ENCODE measurements around the gene CNOT4.

The CNOT4 gene

DNA sequence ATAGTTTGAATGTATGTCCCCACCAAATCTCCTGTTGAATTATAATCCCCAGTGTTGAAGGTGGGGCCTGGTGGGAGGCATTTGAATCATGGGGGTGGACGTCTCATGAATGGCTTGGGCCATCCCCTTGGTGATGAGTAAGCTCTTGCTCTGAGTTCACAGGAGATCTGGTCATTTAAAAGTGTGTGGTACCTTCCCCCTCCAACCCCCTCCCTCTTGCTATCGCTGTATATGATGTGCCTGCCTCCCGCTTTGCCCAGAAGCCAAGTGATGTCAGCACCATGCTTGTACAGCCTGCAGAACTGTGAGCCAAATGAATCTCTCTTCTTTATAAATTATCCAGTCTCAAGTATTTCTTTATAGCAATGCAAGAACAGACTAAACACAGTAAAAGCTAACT lies 103.0 kb downstream of the CNOT4 start:
- Mint-ChIP-seq H3K4me1 (peaks cover 5% of the 10 kb centered on the region), H3K9me3 (no peaks in the 10 kb centered on the region), H3K27me3 (no peaks in the 10 kb centered on the region), H3K4me3 (no peak overlapping the region), H3K27ac (peak overlapping the region in 1 of 2 donors; percentile 50)
- DNase-seq (no peak), ATAC-seq (no peak)

DNA sequence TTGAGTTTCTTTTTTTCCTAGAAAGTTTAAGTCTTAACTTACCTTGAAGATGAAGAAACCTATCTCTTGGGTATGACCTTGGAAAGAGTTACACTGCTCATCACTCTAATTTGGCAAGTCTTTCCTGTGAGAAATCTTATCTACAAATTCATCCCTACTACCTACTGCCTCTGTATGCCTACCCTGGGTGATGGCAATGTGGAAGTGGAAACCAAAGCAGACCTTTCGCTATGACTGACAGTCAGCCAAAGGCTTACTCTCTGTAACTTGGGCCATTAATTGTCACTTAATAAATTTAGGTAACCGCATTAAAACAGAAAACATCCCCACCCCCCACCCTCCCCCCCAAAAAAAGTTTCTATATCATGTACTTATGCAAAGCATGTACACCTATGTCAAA lies 103.9 kb downstream of the CNOT4 start:
- Mint-ChIP-seq H3K27me3 (no peaks in the 10 kb centered on the region), H3K4me3 (no peak overlapping the region), H3K9me3 (no peaks in the 10 kb centered on the region), H3K4me1 (peaks cover 5% of the 10 kb centered on the region), H3K27ac (no peak overlapping the region)
- ATAC-seq (no peak), DNase-seq (no peak)

DNA sequence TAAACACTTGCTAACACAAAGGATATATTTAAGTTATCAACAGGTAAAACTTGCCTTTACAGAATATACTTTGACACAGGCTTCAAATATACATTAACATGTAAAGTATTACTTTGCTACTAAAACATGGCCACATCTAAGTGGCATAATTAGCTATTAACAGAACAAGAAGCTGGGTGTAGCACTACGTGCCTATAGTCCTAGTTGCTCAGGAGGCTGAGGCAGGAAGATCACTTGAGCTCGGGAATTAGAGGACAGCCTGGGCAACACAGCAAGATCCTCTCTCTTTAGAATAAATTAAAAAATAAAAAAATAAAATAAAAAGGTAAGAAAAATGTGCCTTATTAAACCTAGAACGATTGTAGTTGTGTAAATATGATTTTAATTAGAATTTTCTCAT lies 106.6 kb downstream of the CNOT4 start:
- no peak overlapping the region for H3K4me3 Mint-ChIP-seq
- no peaks in the 10 kb centered on the region for H3K9me3 Mint-ChIP-seq
- no peak overlapping the region for H3K27ac Mint-ChIP-seq
- peaks cover 5% of the 10 kb centered on the region for H3K4me1 Mint-ChIP-seq
- DNase-seq = no peak
- no peaks in the 10 kb centered on the region for H3K27me3 Mint-ChIP-seq
- ATAC-seq = no peak

DNA sequence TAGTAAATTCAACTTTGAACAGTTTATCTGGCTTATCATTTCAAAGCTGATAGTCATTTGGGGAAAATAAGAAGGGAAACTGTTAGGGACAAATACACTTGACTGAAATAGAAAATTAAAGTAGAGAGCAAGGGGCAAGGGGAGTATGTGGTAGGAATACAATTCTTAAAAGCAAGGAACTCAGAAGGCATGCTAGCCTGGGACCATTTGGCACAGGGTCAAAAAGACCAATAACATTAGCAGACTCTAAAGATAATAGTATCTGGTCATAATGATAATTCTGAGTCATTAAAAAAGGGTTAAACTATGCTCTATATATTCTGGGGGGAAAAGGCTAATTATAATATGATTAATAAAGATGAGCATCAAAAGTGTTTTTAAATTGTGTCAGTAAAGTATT lies 112.2 kb downstream of the CNOT4 start:
- H3K27ac Mint-ChIP-seq = peak overlapping the region in 1 of 2 donors; percentile 38
- no peak for ATAC-seq
- no peak for DNase-seq
- H3K4me3 Mint-ChIP-seq = no peak overlapping the region
- no peaks in the 10 kb centered on the region for H3K27me3 Mint-ChIP-seq
- H3K9me3 Mint-ChIP-seq = no peaks in the 10 kb centered on the region
- no peaks in the 10 kb centered on the region for H3K4me1 Mint-ChIP-seq

DNA sequence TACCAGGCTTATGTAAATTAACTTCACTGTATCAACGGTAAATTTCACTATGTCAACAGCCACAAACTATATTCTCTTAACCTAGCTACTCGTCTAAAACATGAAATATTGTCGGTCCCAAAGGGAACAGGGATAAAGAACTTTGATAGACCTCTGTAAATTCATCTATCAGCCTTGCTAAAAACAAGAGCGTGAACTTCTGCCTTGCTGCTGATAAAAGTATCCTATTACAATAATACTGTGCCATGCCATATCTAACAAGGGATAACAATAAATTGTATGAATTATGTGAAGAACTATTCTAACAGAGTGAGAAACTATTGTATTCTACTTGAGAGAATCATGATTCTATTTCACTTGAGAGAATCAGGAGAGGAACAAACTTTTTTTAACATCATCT lies 117.2 kb downstream of the CNOT4 start:
- H3K4me1 Mint-ChIP-seq = peaks cover 4% of the 10 kb centered on the region
- no peak overlapping the region for H3K27ac Mint-ChIP-seq
- DNase-seq = no peak
- no peak for ATAC-seq
- no peaks in the 10 kb centered on the region for H3K9me3 Mint-ChIP-seq
- H3K27me3 Mint-ChIP-seq = no peaks in the 10 kb centered on the region
- H3K4me3 Mint-ChIP-seq = no peak overlapping the region

DNA sequence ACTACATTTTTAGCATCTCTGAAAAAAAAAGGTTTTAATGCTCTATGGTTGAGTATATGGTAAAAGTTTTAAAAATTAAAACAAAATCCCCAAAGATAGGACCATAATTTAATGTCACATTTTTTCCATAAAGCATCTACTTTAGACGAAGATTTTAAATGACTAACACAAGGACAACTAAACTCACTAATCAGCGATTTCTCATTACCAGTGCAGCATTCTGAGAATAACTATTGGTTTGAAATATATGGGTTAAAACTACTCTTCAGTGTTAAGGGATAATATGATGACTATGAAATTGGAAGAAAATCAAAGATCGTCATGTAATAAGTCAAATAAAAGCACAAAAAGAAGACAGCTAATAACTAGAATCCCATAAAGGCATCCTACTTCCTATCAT lies 118.4 kb downstream of the CNOT4 start:
- DNase-seq (no peak), ATAC-seq (no peak)
- H3K4me1 Mint-ChIP-seq = peaks cover 4% of the 10 kb centered on the region
- H3K27ac Mint-ChIP-seq = no peak overlapping the region
- no peaks in the 10 kb centered on the region for H3K9me3 Mint-ChIP-seq
- H3K4me3 Mint-ChIP-seq = no peak overlapping the region
- H3K27me3 Mint-ChIP-seq = no peaks in the 10 kb centered on the region

DNA sequence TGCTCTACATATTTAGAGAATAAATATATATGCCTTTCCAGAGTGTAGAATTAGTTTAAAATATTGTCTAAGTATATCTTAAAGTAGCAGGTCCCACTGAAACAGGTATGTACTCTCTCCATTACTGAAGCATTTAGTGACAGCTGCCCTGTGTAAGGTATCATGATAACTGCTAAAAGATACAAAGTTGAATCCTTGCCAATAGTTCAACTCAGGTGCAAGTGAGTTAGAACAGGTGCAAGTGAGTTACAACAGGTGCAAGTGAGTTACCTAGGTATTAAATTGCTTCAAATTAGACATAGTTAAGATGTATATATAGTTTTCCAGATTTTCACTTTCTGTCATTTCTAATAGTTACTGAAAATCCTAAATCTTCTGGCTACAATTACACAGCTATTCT lies 119.1 kb downstream of the CNOT4 start:
- Mint-ChIP-seq H3K4me3 (no peak overlapping the region), H3K27ac (no peak overlapping the region), H3K9me3 (no peaks in the 10 kb centered on the region), H3K27me3 (no peaks in the 10 kb centered on the region), H3K4me1 (peaks cover 4% of the 10 kb centered on the region)
- DNase-seq (no peak), ATAC-seq (no peak)

DNA sequence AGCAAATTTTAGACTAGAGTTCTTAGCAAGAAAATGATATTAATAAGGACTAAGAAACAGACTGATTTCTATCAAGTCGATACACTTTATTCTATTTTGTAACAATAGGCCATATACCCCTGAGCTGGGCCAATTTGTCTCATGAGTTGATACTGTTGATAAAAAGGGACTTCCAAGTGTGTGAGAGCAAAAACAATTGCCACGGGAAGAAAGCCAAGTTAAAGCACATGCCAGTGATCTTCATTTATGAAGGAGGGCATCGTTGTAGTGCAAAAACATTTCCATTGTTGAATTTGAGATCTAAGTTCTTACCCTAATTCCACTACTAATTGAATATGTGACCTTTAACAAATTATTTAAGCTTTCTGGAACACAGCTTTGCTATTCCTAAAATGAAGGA lies 119.9 kb downstream of the CNOT4 start:
- Mint-ChIP-seq H3K27me3 (no peaks in the 10 kb centered on the region), H3K4me3 (no peak overlapping the region), H3K4me1 (peaks cover 4% of the 10 kb centered on the region), H3K27ac (no peak overlapping the region), H3K9me3 (no peaks in the 10 kb centered on the region)
- ATAC-seq (no peak), DNase-seq (no peak)

DNA sequence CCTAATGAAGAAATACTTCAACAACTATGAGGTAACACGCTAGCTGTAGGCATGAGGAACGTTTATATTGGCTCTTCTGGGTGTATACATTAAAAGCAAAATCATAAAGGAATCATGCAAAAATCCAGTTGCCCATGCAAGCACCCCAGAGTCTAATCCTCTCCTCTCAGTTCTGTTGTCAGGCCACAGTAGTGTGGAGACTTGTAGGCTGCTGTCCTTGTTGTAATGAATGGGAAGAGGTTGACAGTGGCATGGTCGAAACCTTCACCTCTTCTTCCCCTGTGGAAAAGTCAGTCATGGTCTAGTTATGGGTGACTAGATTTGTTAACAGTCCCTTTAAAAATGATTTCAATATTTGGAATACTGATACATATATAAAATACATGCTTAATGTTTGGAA lies 121.3 kb downstream of the CNOT4 start:
- Mint-ChIP-seq H3K9me3 (no peaks in the 10 kb centered on the region), H3K4me1 (peaks cover 4% of the 10 kb centered on the region)

DNA sequence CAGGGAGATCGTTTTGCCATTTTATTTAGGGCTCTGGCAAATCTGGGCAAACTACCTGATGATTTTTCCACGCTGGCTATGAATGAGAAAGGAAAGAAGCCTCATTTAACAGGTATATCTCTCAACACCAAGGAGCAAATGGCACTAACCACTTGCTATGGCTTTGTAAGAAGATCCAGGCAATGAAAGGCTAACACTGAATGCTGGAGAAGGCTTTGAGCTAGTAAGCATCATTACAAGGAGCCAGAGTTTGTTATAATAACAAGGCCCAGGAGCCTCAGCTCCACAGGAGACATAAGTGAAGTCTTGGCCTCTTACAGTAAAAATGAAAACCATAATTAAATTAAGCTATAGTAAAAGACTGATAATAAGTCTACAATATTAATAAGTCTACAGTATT lies 123.1 kb downstream of the CNOT4 start:
- no peak overlapping the region for H3K4me3 Mint-ChIP-seq
- no peaks in the 10 kb centered on the region for H3K27me3 Mint-ChIP-seq
- no peak for DNase-seq
- ATAC-seq = no peak
- peaks cover 4% of the 10 kb centered on the region for H3K4me1 Mint-ChIP-seq
- H3K27ac Mint-ChIP-seq = no peak overlapping the region
- no peaks in the 10 kb centered on the region for H3K9me3 Mint-ChIP-seq

More for the DNA sequence above, 121.3 kb downstream of the CNOT4 start:
- H3K27ac Mint-ChIP-seq = no peak overlapping the region
- no peak overlapping the region for H3K4me3 Mint-ChIP-seq
- DNase-seq (no peak), ATAC-seq (no peak)
- H3K27me3 Mint-ChIP-seq = no peaks in the 10 kb centered on the region

DNA sequence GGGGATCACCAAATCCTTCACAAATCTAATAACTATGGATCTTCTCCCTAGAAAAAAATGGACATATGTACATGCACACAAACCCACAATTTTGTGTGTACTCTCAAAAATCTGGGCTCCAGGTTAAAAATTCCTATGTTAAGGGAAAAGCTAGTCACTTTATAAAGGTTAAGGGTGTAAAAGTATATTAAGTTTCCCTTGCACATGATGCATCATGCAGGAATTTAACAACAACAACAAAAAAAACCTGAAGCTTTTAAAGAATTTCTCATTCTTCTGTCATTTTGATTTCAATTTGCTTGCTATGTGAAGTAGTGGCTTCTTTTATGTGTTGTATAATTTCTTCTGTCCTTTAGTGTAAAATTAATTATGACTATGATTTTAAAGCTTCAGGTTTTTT lies 123.7 kb downstream of the CNOT4 start:
- Mint-ChIP-seq H3K4me3 (no peak overlapping the region), H3K9me3 (no peaks in the 10 kb centered on the region), H3K27ac (no peak overlapping the region), H3K27me3 (no peaks in the 10 kb centered on the region), H3K4me1 (no peaks in the 10 kb centered on the region)
- no peak for ATAC-seq
- no peak for DNase-seq

DNA sequence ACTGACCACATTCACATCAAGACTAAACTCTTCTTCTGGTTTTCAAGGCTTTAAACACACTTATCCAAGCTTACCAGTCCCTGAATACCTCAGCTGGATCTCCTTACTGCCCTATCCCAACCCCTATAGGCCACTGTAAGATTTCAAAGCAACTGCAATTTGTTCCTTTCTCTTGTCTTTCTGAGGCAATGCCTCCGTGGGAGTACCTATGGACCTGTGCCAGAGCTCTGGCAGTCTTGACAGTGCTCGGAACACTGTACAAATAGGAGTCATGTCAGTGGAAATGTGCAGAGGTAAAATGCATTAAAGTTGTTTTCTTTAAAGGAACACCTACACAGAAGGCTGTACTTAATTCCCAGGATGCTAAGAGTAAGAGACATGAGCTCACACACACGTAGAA lies 124.7 kb downstream of the CNOT4 start:
- DNase-seq = no peak
- no peak overlapping the region for H3K27ac Mint-ChIP-seq
- no peaks in the 10 kb centered on the region for H3K4me1 Mint-ChIP-seq
- no peak for ATAC-seq
- H3K27me3 Mint-ChIP-seq = no peaks in the 10 kb centered on the region
- H3K9me3 Mint-ChIP-seq = no peaks in the 10 kb centered on the region
- H3K4me3 Mint-ChIP-seq = no peak overlapping the region

DNA sequence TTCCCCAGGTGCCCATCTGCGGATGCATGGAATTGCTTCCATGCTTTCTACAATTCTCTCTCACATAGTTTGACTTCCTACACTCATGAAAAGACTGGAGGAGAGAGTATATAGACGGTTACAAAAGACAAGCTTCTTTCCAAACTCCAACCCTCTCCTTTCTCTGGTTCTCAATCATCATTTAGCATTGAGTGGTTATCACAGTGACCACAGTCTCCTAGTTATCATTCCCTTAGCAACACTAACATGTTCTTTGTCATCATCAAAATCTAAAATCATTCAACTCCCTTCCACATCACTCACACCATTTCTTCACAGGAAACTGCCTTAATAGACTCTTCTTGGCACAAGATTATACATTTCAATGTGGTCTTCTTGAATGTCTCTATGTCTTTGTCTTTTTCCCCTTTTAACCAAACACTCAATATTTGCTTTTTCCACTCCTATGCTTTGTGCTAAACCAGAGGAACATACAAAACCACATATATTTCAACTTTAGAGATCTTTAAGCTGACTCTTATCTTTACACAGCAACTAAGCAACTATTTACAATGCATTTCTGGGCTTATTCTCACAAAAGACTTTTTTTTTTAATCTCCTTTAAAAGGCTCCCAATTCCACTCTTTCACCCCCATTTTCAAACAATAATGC lies 126.3 kb downstream of the CNOT4 start:
- no peak for DNase-seq
- Mint-ChIP-seq H3K9me3 (no peaks in the 10 kb centered on the region), H3K27ac (no peak overlapping the region), H3K4me3 (no peak overlapping the region), H3K4me1 (no peaks in the 10 kb centered on the region), H3K27me3 (no peaks in the 10 kb centered on the region)
- peak; percentile 48 for ATAC-seq

DNA sequence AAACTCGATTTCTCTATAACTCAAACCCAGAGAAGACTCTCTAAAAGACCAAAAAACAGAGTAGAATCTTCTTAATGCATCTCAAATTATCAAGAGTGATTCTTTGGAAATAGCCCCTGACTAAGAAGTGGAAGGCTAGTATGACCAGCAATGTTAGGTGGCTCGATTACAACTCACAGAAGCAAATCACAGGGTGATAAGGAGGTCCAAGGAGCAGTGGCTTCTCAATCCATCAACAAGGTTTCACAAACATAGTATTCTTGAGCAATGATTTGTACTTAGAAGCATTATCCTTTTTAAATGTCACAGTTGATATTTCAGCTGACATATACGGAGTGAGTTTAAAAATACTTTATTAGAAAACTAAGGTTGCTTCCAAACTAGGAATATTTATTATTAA lies 127.7 kb downstream of the CNOT4 start:
- Mint-ChIP-seq H3K27ac (no peak overlapping the region), H3K27me3 (no peaks in the 10 kb centered on the region), H3K4me3 (no peak overlapping the region), H3K4me1 (no peaks in the 10 kb centered on the region), H3K9me3 (no peaks in the 10 kb centered on the region)
- ATAC-seq = no peak
- no peak for DNase-seq

DNA sequence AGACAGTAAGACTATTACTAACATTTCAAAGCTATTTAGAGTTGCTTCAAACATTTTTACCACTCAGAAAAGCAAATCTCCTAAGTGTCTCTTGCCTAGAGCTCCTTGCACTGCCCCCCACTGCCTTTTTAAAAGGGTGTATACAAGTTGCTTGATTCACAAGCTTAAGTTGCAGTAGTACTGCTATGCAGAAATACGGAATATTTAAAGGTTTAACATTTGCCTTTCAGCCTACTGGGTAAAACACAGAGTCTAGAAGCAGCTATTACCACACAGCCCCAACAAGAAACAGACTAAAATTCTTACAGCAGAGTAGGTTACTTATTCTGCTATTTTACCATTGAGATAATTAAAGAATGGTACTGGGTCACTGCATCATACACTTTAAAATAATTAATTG lies 128.5 kb downstream of the CNOT4 start:
- DNase-seq (no peak), ATAC-seq (no peak)
- H3K4me3 Mint-ChIP-seq = no peak overlapping the region
- no peaks in the 10 kb centered on the region for H3K9me3 Mint-ChIP-seq
- H3K27me3 Mint-ChIP-seq = no peaks in the 10 kb centered on the region
- no peak overlapping the region for H3K27ac Mint-ChIP-seq
- no peaks in the 10 kb centered on the region for H3K4me1 Mint-ChIP-seq

DNA sequence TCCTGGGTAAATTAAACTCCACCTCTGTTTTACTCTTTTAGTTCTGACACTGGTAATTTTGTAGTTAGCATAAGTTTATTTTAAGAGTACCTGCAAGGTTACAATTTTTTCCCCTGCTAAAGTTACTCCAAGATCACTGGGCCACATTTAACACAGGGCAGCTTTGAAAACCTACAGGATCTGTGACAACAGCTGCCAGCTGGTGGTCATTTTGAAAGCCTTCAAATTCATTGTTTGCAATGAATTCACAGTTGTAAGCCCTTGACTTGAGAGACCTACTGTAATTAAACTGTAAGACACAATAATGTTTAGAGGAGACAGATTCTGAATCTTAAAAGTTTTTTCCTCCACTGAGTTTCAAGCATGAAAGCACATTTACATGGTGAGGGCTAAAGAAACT lies 129.6 kb downstream of the CNOT4 start:
- Mint-ChIP-seq H3K9me3 (no peaks in the 10 kb centered on the region), H3K27ac (no peak overlapping the region), H3K4me1 (no peaks in the 10 kb centered on the region), H3K27me3 (no peaks in the 10 kb centered on the region), H3K4me3 (no peak overlapping the region)
- ATAC-seq (no peak), DNase-seq (no peak)

DNA sequence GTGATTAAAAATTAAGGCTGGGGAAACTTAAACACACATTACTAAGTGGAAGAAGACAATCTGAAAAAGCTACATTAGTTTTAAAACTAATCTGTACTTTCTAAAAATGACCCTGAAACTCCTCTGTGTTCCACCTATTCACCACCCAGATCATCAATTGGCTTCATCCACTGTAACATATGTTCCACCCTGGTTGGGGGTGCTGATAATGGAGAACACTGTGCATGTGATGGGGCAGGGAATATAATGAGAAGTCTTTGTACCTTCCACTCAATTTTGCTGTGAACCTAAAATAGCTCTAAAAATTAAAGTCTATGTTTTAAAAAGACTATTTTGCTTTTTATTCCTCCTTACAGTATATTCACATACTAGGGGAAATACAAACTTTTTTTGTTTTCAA lies 132.7 kb downstream of the CNOT4 start:
- Mint-ChIP-seq H3K27me3 (no peaks in the 10 kb centered on the region), H3K27ac (no peak overlapping the region), H3K4me1 (no peaks in the 10 kb centered on the region), H3K4me3 (no peak overlapping the region), H3K9me3 (no peaks in the 10 kb centered on the region)
- no peak for ATAC-seq
- no peak for DNase-seq
